Activated T-helper 9 cell treated with anti-CD3 and anti-CD28 coated beads, Interleukin-2, amount 50 U/mL, for 16 hours (primary cell): ENCODE measurements around the gene YAP1.

Experiments used
- DNase-seq: peaks from one replicate; pipeline ENCODE4 v3.0.0-alpha.2; 2020; ENCODE audit warnings: low read depth

YAP1 gene

DNA sequence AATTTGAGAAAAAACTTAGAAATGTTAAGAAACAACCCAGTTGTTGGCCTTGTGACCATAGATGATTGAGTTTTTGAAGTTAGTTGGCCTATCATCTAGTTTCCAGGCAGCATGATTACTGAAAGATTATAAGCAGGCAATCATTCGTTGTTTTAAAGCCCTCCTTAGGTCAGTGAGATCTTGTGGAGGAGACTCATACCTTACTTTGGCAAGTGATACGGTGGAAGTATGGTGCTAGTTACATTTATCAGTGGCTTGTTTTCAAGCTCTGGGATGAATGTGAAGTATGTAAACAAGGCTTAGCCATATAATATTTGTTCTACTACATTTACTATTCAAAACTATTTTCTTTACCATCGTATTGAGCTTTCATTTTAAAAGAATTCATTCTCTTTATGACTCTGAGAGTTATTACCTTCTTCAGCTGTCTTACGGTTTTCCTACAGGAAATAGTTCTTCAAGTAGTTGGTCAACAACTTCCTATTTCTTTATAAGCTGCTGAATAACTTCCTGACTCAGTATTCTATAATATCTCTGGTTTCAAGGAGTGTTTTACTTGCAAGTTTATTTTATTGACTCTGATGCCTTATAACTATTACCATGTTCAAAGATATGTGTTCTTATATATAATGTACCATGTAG lies 7.3 kb downstream of the YAP1 start:
- DNase-seq: no peak

GRCh38 chr11:102118937-102119336 lies 8.7 kb downstream of the YAP1 start:
- DNase-seq: no peak

- no peak for DNase-seq
Observed at GRCh38 chr11:102119997-102120396, 9.8 kb downstream of the YAP1 start.

GRCh38 chr11:102120437-102120973 lies 10.3 kb downstream of the YAP1 start:
- DNase-seq: no peak

GRCh38 chr11:102121329-102121728 lies 11.1 kb downstream of the YAP1 start:
- DNase-seq: no peak

GRCh38 chr11:102134597-102134996 lies 24.4 kb downstream of the YAP1 start:
- no peak for DNase-seq

DNA sequence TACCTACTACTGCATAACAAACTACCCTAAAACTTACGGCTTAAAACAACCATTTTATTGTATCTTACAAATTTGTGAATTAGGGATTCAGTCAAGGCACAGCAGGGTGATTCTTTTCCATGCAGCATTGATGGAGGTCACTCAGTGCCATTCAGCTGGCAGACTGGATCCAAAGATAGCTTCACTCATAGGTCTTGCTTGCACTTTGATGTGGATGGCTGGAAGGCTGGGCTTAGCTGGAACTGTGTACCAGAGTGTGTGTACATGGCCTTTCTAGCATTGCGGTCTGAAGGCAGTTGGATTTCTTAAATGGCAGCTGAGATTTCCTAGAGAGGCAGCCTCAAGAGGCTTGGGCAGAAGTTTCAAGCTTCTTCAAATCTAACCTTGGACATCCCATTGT lies 25.0 kb downstream of the YAP1 start:
- no peak for DNase-seq

DNA sequence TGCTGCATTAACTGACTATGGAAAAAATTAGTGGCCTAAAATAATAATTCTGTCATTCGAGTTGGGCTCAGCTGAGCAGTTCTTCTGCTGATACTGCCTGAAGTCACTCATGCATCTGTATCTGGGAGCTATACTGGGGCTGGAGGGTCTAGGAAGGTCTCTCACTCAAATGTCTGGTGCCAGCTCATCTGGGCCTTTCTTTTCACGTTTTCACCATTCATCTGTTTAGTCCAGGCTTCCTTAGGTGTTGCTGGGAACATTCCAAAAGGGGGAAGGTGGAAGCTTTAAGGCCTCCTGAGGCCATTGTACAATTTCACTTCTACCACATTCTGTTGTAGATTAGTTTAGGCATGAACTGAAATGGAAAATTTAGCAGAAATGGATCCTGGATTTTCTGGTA lies 28.0 kb downstream of the YAP1 start:
- no peak for DNase-seq

GRCh38 chr11:102138670-102139069 lies 28.4 kb downstream of the YAP1 start:
- DNase-seq: no peak

GRCh38 chr11:102139081-102139498 lies 28.8 kb downstream of the YAP1 start:
- DNase-seq: no peak

DNA sequence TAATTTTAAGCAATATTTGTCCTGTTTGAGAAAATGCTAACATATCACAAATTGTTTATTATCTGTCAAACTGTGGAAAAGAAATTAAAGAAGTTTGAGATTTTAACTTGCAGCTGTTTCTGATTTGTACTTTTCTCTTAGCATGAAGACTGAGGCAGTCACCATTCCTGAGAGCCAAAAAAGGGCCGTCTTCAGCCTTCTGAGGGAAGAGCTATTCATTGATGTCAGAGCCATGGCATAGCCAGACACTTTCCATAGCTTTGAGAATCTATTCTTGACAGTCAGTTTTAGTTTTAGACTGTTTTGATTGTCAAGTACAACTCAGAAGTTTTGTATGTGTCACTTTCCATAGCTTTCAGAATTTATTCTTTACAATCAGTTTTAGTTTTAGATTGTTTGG lies 32.1 kb downstream of the YAP1 start:
- no peak for DNase-seq

DNA sequence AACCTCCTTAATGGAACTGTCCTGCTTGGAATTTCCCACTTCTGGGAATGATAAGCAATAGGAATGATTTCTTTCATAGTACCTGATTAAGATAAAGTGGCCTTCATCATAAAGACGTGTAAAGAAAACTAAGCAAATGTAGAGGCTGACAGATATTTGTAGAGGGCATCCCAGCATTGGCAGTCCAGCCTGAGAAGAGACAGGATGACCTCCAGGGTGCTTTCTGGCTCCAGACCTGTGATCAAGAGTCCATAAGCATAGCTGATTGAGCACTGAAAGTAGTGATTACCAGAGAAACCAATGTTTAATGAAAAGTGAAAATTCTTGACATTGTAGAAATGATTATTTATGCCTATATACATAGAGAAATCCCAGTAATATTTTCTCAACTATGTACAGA lies 33.6 kb downstream of the YAP1 start:
- no peak for DNase-seq

GRCh38 chr11:102144357-102145355 lies 34.4 kb downstream of the YAP1 start:
- DNase-seq: no peak

DNA sequence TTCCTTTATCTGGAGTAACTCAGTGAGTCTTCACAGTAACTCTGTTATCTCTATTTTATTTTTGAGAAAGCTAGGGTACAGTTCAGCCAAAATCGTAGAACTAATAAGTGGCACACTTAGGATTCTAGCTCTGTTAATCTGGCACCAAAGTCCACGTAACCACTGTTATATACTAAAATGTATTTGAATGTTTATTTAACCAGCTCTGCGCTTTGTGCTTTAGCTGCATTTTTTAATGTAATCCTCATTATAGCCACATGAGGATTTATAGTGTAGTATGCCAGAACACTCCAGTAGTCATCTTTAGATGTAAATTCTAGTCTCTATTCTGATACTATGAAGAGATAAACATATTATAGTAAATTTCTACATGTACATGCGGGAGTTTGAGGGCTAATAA lies 36.8 kb downstream of the YAP1 start:
- DNase-seq: no peak

- no peak for DNase-seq
Observed at GRCh38 chr11:102147632-102148031, 37.4 kb downstream of the YAP1 start.

GRCh38 chr11:102148059-102148458 lies 37.8 kb downstream of the YAP1 start:
- no peak for DNase-seq

DNA sequence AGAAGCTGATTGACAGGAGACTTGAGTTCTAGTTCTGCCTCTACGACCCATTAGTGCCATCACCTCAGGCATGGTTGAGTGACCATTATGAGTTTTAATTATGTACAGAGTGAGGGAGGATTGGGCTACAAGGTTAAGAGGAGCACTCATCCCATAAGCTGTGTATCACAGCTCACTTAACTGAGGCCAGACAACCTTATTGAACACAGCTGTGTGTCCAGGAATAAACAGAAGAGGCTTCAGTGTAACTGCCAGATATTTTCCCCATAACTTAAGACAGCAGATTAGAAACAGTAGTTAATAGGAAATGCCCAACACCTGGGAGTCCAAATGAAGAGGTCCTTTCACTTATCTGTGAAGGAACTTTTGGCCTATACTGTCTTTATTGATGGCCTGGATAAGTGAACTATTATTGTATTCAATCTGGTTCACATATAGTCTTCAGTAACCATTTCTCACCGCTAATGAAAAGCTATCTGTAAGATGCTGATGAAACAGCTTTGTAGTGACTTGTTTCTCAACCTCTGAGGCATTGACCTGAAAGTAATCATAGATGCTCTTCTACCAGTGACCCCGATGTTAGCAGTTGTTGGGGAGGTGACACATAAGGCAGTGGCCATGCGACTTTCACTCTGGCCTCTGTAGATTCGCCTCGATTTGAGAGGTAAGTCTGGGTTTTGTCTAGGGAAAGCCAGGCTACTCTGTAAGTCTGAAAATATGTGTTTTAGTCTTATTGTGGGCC lies 41.7 kb downstream of the YAP1 start:
- no peak for DNase-seq

- DNase-seq: no peak
Observed at GRCh38 chr11:102153082-102153481, 42.8 kb downstream of the YAP1 start.

DNA sequence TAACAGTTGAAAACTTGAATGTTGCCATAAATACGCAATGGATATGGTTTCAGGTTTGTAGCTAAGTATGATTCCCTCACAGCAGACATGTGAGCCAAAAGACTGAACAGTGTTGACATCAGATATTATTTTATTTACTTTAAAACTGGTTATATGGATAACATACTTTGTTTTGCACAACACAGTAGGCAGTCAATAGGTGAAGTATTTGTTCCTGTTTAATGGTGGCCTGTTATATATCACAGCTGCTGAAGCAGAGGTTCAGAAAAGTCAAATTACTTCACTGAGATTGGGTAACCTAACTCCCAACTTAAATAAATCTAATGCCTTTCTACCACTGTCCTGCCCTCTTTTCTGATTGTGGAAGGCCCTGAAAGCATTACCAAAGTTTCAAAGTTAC lies 44.6 kb downstream of the YAP1 start:
- no peak for DNase-seq

- DNase-seq: no peak
Observed at GRCh38 chr11:102155676-102156075, 45.4 kb downstream of the YAP1 start.

- no peak for DNase-seq
Observed at GRCh38 chr11:102157219-102157618, 47.0 kb downstream of the YAP1 start.

DNA sequence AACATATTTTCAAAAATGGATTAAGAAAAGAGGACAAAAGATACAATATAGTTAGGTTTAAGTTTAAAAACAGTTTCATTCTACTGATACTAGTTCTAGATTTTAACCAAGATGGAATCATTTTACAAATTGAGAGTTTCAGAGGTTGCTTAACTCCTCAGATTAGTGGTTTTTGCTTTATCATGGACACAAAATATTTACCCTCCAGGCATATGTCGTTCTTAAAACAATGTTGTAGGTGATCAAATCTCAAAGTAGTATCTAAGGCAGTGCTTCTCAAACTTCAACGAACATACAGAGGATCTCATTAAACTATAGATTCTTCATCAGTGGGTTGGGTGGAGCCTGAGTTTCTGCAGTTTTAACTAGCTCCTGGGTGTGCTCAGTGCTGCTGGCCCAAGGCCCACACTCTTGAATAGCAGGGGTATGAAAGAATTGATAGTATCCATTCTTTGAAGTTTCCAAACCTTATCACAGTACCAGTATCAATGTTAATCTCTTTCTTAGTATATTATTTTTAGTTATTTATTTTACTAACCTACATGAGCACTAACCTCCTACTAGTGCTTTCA lies 48.0 kb downstream of the YAP1 start:
- DNase-seq: no peak
